NCI-H146 treated with DMSO at 0.1 percent for 48 hours (cell line): ENCODE results near the gene TRNAU1AP.

Experiments
- DNase-seq: peaks from one replicate; lab custom pipeline; 2025; ENCODE audit not compliant: unreplicated experiment; lab: John Stamatoyannopoulos, UW

Gene TRNAU1AP

GRCh38 chr1:28604411-28604810, 51.5 kb downstream of the TRNAU1AP start:
- no peak for DNase-seq

- no peak for DNase-seq
Measured at GRCh38 chr1:28604962-28605361, 52.1 kb downstream of the TRNAU1AP start.

GRCh38 chr1:28606771-28607170, 53.9 kb downstream of the TRNAU1AP start:
- DNase-seq = no peak

- no peak for DNase-seq
Measured at GRCh38 chr1:28613175-28613574, 60.3 kb downstream of the TRNAU1AP start.
